GM18870 (cell line): ENCODE measurements around the gene SYNGR3.
"Not testable (repeated sequence)": the region's sequence is repeated elsewhere in the genome, so short reads cannot be mapped to it uniquely, and the experiment has no call there.

Experiments
- ATAC-seq: cut with Tn5 transposase; IDR thresholded peaks from one replicate; pipeline ENCODE4 v1.9.1; 2021; ENCODE audit warnings: moderate library complexity; ENCODE audit not compliant: unreplicated experiment

The SYNGR3 gene

GRCh38 chr16:2008009-2008526 is 18.3 kb downstream of the SYNGR3 start:
- ATAC-seq = no peak

DNA sequence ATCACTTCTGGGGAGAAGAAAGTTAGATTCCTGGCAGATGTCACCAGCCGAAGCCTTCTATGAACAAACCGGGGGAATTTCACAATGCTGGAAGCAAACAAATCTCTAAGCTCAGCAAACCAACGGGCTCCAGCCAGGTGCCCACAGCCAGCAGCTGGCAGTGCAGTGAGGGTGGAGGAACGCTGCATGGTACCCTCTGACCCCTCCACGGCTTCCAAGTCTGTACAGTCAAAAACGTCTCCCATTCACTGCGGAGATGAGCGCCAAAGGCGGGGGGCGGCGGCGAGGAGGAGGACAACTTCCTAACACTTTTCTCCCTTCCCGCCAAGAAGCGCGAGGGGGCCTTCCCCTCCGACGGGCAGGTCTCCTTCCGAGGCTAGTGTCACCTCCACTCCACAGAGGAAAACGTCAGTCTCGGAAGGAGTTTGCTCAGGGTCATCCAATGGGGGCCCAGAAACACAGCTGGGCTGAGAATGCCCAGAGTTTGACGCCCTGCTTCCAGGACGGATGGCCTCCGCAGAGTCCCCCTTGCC is 18.9 kb downstream of the SYNGR3 start:
- ATAC-seq = no peak

DNA sequence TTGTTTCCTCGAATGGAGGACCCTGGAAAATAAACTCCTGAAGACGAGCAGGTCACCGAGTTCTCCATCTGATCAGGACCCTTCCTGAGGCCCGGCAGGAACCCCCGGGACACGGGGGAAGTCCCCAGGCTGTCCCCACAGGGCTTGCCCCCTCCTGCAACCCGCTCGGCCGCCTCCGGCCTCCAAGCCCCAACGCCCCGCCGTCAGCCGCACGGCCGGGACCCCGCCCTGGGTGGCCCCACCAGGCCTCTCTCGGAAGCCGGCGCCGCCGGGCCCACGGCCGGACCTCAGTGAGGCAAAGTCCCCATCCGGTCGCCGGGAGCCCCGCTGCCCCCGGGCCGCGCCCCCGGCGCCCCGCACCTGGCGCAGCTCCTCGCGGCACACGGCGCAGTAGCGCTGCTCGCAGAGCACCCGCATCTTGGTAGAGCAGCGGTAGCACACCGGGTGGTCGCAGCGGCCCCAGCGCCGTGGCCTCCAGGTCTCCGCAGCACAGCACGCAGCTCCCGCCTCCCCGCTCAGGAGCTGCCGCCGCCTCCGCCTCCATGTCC is 19.5 kb downstream of the SYNGR3 start:
- ATAC-seq = no peak

GRCh38 chr16:2009791-2010510 is 20.2 kb downstream of the SYNGR3 start, which contains the start of gene ZNF598:
Gene ZNF598 (minus strand): TSS chr16:2009821.
- no peak for ATAC-seq

DNA sequence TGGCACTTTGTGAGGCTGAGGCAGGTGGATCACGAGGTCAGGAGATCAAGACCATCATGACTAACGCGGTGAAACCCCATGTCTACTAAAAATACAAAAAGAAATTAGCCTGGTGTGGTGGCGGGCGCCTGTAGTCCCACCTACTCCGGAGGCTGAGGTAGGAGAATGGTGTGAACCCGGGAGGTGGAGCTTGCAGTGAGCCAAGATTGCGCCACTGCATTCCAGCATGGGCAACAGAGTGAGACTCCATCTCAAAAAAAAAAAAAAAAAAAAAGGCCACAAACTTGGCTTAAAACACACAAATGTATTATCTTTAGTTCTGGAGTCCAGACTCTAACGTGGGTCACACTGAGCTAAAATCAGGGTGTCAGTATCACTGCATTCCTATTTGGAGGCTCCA is 22.0 kb downstream of the SYNGR3 start:
- ATAC-seq = not testable (repeated sequence)

- no peak for ATAC-seq
These were observed 23.8 kb downstream of the SYNGR3 start for GRCh38 chr16:2013527-2013926.

DNA sequence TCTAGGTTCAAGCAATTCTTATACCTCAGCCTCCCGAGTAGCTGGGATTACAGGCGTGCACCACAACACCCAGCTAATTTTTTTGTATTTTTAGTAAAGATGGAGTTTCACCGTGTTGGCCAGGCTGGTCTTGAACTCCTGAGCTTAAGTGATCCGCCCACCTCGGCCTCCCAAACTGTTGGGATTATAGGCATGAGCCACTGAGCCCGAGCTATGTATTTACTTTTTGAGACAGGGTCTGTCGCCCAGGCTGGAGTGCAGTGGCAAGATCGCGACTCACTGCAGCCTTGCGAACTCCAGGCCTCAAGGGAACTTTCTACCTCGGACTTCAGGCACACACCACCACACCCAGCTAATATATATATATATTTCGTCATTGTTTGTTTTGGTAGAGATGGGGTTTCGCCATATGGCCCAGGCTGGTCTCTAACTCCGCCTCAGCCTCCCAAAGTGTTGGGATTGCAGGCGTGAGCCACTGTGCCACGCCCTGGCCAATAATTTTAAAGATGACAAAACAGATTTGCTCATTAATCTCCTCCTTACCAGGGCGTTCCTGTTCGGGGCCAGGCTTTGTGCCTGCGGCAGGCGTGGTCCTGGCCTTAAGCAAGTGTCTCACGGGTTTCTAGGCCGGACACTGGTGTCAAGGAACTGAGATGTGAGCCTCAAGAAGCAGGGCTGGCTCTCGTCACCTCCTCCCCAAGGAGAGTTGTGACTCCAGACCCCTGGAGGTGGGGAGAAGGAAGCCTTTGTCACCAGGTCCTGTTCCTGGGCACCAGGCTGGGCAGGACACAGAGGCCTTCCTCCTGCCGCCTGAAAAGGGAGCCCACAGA is 25.6 kb downstream of the SYNGR3 start:
- ATAC-seq = no peak

DNA sequence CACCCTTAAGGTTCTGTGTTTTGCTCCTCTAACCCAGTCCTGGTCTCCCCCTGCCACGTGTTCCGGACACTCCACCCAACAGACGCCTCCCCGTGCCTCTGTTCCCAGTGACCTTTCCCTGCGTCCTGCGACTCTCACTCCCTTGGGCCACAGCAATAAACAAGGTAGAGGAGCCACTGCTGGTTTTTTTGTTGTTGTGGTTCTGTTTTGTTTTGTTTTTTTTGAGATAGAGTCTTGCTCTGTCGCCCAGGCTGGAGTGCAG is 26.1 kb downstream of the SYNGR3 start:
- ATAC-seq = no peak

- no peak for ATAC-seq
These were observed 26.7 kb downstream of the SYNGR3 start for GRCh38 chr16:2016407-2016922.

GRCh38 chr16:2019518-2019920 is 29.7 kb downstream of the SYNGR3 start, which contains the start of gene NPW:
Gene NPW (plus strand): TSS chr16:2019785.
- no peak for ATAC-seq

DNA sequence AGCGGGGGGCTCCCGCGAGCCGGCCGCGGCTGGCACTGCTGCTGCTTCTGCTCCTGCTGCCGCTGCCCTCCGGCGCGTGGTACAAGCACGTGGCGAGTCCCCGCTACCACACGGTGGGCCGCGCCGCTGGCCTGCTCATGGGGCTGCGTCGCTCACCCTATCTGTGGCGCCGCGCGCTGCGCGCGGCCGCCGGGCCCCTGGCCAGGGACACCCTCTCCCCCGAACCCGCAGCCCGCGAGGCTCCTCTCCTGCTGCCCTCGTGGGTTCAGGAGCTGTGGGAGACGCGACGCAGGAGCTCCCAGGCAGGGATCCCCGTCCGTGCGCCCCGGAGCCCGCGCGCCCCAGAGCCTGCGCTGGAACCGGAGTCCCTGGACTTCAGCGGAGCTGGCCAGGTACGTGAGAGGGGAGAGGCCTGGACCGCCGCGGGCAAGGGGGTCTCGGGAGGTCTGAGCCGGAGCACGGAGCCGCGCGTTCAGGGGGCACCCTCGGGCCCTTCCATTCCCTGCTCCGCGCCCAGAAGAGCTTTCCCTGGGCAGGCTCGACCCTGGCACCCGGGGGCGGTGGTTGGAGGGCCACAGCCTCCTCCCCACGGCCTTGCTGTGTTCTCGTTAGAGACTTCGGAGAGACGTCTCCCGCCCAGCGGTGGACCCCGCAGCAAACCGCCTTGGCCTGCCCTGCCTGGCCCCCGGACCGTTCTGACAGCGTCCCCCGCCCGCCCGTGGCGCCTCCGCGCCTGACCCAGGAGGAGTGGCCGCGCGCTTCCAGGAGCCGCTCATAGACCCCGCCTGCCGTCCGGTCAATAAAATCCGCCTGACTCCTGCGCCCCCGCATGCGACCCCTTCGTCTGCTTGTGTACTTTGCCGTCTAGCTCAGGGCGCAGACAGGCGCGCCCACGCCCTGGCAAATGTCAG is 30.4 kb downstream of the SYNGR3 start:
- ATAC-seq = no peak

GRCh38 chr16:2022723-2023091 is 32.9 kb downstream of the SYNGR3 start:
- ATAC-seq = no peak

DNA sequence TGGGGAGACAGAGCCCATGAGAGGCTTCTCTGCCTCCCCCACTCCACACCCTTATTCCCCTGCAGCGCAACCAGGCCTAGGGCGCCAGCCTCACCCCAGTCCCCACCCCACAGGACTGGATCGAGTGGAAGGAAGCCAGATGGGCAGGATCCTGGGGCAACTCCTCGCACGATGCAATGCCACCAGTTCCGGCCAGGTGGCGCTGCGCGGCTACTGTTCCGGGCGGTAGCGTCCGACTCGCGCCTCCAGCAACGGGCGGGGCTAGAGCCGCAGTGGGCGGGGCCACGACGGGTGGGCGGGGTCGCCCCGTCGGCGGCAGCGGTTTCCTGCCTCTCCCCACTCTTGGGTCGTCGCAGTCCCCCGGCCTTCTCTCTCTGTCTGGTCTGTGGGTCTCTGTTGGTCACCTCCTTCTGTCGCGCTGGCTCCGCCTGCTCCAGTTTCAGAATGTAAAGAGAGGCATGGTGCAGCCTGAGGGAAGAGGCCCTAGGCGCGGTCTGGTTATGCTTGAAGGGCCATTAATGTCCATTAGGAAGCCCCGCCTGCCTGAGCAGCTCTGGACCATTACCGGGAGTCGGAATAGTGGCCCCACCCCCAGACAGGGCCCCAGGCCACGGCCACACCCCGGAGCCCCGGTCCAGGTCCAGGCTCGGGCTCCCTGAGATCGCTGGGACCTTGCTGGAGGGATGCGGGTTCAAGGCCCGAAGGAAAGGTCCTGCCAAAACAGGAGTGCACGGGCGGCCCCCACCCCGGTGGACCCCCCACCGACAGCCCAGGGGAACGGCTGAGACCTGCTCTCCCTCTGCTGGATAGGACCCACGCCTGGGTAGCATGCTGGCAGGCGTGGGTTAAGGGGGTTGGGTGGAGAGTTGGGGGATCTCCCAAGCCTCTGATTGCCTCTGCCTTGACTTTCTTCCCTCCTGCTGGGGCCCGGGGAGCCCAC is 33.6 kb downstream of the SYNGR3 start:
- peak; percentile 50 for ATAC-seq

GRCh38 chr16:2024032-2024420 is 34.3 kb downstream of the SYNGR3 start:
- no peak for ATAC-seq

- no peak for ATAC-seq
These were observed 35.5 kb downstream of the SYNGR3 start for GRCh38 chr16:2025251-2025650.

GRCh38 chr16:2025878-2026460 is 36.2 kb downstream of the SYNGR3 start:
- ATAC-seq = no peak

DNA sequence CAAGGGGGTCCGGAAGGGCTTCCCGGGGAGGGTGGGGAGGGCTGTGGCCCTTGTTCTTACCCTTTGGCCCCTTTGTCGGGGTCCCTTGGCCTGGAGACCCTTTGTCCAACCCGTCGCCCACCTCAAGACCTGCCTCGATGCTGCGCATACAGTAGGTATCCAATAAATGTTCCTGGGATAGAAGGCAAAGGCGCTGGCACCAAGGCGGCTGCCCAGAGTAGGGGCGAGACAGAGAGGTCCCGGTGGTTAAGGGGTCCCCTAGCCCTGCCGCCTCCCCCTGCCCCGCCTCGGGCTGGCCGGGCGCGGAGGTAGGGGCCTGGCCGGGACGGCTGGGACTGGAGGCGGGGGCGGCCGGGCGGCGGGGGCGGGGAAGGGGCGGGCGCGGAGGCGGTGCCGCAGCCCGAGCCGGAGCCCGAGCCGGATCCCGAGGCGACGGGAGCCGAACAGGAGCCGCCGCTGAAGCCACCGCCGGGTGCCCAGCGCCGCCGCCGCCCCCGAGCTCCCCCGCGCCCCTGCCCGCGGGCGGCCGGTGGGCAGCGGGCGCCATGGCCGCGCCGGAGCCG is 36.8 kb downstream of the SYNGR3 start, which contains the start of gene NHERF2:
NHERF2 (plus strand) TSS at position 442 of the 563 bp plus-strand sequence; CDS start at position 546, 104 bp downstream.
- no peak for ATAC-seq
